Lower leg skin (tissue), 3 donors: ENCODE measurements around the gene ZFYVE16.
"Not testable (repeated sequence)": the region's sequence is repeated elsewhere in the genome, so short reads cannot be mapped to it uniquely, and the experiment has no call there.

Source experiments
- CTCF ChIP-seq, 3 donors: fragments of 450-650 bp; IDR thresholded peaks; one replicate each; pipeline ENCODE4 v1.5.1; 2016; ENCODE audit warnings: antibody characterized with exemption in 3 of 3, mild to moderate bottlenecking in 3 of 3, moderate library complexity in 2 of 3
- POLR2A ChIP-seq, 2 donors: fragments of 450-650 bp; IDR thresholded peaks; one replicate each; pipeline ENCODE4 v1.6.1; 2016 to 2017; ENCODE audit warnings: antibody characterized with exemption in 2 of 2, mild to moderate bottlenecking in 1 of 2, moderate library complexity in 1 of 2

- TF ChIP-seq CTCF, POLR2A (IDR thresholded peaks at IDR 0.05): not testable (repeated sequence)
Measured at GRCh38 chr5:80391267-80391666, 16.6 kb upstream of the ZFYVE16 start.
